NCI-H526 treated with DMSO at 0.1 percent for 48 hours (cell line): ENCODE data around the gene EFNA1.
"Not testable (repeated sequence)": the region's sequence is repeated elsewhere in the genome, so short reads cannot be mapped to it uniquely, and the experiment has no call there.

Experiments used
- DNase-seq: peaks from one replicate; lab custom pipeline; 2025; lab: John Stamatoyannopoulos, UW

The EFNA1 gene

GRCh38 chr1:155092641-155093040 is 35.0 kb upstream of the EFNA1 start:
- no peak for DNase-seq

DNA sequence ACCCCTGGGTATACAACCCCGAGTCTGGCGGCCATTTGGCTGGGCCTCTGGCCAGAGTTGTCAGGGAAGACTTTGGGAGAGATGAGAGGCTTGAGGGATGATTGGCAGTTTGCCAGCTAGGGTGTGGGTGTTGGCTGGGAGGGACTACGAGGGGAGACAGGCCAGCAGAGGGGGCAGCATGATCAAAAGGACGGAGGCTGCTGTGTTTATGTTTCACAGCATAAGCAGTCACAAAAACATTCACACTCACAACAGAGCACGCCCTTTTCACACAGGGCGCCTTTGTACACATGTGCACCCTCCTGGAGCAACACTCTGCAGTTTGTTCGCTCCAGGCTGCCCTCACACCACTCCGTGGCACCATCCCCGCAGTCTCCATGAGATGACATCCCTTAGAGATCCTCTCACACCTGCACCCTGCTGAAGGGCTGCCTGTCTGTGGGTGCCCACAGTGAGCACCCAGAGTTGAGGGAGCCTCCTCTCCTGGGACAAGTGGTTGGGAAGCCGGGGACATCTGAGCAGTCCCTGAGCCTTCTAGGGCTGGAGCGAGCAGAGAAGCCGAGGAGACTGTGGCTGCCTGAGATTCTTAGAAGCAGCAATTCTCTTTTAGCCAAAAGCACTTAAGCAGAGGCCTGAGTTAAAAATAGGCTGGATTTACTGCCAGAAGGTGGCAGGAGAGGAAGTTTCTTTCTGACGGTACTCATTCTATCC is 33.6 kb upstream of the EFNA1 start:
- peak; percentile 85 for DNase-seq

DNA sequence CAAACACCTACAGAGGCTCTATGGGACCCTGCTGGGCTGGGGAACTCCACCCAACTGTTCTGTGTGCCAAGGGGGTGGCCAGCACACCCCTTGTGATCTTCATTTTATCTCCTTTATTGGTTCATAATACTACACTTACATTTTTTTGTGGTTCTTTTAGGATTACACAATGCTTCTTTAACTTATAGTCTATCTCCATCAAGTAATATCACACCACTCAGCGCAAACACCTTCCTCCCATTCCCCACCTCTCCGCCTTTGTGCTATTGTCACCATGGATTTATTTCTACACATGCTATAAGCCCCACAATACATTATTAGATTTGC is 33.1 kb upstream of the EFNA1 start:
- DNase-seq, result no peak

DNA sequence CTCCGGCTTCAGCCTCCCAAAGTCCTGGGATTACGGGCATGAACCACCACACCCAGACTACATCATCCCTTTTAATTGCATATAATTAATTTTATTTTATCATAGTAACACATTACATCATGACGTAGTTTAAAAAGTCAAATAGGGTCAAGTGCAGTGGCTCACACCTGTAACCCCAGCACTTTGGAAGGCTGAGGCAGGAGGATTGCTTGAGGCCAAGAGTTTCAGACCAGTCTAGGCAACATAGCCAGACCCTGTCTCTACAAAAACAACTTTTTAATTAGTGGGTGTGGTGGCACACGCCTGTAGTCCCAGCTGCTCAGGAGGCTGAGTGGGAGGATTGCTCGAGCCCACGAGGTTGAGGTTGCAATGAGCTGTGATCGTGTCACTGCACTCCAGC is 28.3 kb upstream of the EFNA1 start:
- no peak for DNase-seq

DNA sequence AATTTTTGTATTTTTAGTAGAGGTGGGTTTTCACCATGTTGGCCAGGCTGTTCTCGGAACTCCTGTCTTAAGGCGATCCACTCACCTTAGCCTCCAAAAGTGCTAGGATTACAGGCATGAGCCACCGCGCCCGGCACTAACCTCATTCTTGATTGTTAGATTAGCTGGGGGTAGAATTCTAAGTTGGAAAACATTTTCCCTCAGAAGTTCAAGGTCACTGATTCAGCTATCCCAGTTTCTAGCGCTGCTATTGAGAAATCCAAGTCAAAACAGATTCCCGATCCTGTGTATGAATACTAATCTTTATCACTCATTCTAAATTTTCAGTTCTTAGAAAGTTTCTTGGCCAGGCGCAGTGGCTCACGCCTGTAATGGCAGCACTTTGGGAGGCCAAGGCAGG is 24.4 kb upstream of the EFNA1 start:
- DNase-seq, result no peak

GRCh38 chr1:155104605-155105534 is 22.8 kb upstream of the EFNA1 start:
- no peak for DNase-seq

- DNase-seq, result no peak
Observed at GRCh38 chr1:155105604-155106011, 22.1 kb upstream of the EFNA1 start.

GRCh38 chr1:155106862-155107261 is 20.8 kb upstream of the EFNA1 start:
- no peak for DNase-seq

GRCh38 chr1:155107309-155108264 is 20.1 kb upstream of the EFNA1 start:
- DNase-seq, result no peak

DNA sequence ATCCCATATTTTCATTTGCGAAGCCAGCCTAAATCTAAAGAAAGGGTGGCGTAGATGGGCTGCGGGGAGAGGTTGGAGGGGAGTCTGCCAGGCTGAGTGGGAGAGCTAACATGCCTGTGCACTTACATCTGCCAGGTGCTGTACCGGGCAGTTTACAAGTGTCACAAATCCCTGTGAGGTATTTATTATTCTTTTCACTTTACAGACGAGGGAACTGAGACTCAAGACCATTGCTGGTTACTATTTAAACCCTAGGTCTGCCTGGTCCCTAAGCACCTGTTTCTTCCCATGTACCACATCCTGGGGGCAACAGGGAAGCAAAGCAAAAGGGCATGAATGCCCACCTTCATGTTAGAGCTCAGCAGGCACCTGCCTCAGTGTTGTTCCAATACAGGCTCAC is 19.4 kb upstream of the EFNA1 start:
- DNase-seq, result no peak

GRCh38 chr1:155110381-155110780 is 17.3 kb upstream of the EFNA1 start:
- no peak for DNase-seq

DNA sequence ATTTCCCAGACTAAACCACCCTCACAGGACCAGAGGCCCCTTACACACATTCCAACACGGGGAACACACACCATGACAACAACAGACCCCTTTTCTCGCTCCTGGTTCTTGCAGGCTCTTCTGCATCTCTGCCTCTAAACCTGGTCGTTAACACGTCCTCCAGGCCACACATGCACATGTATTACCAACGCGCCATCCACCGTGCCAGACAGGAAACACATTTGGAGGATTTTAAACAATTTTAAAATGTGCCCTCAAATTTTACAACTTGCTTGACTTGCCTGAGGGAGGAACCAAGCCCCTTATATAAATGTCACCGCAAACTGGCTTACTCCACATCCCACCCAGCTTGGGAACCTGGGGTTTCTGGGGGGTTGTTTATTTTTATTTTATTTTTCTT is 16.9 kb upstream of the EFNA1 start:
- DNase-seq, result no peak

DNA sequence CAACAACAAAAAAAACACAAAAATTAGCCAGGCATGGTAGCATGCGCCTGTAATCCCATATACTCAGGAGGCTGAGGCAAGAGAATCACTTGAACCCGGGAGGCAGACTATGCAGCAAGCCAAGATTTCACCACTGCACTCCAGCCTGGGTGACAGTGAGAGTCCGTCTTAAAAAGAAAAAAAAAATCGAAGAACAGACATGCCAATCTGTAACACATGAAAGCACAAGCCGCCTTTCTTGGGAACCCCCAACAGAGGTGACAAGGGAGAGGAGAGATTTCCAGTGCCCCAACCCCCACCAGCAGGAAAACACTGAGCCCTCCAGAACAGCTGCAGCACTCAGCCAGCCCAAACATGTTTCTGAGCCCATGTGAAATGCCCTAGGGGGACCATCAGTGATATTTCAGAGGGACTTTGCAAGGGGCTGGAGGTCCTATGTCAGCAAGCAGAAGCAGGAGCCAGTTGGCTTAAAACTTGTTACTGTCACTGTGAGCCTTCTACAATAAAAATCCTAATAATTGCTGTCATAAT is 14.2 kb upstream of the EFNA1 start:
- peak; percentile 36 for DNase-seq

DNA sequence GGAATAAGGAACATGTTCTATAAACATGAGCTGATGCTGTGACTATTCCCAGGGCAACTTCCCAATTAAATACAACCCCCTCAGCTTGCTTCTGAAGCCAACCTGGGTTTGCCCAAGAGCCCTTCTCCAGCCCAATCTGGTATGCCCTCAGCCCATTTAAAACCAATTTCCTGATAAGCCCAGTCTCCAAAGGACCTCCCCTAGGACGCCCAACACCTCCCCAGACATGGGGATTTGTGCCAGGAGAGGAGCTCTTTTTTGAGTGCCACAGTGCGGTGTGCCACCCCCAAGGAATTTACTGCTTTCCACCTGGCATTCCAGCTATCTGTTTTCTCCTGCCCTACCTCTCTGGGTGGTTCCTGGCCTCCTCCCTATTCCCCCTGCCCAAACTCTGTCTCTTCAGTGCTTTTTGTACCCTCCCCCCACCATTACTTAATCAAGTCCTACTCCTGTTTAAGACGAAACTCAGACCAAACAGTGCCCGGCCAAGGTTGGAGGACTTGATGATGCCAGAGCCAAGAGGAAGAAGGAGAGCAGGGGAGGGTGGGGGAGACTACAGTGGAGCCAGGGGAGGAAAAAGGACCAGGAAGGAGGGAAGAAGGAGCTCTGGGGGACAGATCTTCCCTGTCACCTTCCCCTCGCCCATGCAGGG is 11.4 kb upstream of the EFNA1 start:
- no peak for DNase-seq

- DNase-seq, result peak; percentile 94
Observed at GRCh38 chr1:155117610-155118009, 10.1 kb upstream of the EFNA1 start.

GRCh38 chr1:155118090-155118489 is 9.6 kb upstream of the EFNA1 start:
- DNase-seq, result not testable (repeated sequence)

DNA sequence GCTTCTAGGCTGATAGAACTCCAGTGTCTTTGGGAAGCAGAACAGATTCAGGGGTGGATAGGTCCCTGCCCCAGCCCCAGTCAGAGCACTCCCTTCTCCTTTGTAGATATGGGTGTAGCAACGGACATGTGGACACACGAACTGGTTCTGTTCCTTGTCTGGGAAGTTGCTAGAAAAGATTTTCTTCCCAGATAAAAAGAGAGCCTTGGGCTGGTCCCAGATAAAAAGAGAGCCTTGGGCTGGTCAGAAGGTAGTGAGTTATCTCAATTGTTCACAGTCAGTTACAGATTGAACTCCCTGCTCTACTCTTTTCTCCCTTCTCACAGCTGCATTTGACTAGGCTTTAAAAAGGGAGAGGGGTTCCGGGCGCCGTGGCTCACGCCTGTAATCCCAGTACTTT is 7.4 kb upstream of the EFNA1 start:
- no peak for DNase-seq

DNA sequence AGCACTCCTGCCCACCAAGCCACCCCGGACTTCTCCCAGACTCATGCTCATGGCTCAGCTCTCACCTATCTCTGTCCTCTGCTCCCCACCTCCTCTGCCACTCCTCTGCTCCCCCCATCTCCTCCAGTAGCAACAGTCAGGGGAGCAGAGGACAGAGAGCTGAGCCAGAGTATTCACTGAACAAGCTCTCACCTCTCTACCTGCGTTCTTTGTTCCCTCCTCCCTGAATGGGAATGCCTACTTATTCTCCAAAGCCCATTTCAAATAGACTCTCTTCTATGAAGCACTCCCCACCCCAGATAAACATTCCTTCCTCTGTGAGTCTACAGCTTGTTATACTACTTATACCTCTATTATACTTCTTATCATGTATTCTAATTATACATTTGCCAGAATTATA is 6.4 kb upstream of the EFNA1 start:
- DNase-seq, result no peak

DNA sequence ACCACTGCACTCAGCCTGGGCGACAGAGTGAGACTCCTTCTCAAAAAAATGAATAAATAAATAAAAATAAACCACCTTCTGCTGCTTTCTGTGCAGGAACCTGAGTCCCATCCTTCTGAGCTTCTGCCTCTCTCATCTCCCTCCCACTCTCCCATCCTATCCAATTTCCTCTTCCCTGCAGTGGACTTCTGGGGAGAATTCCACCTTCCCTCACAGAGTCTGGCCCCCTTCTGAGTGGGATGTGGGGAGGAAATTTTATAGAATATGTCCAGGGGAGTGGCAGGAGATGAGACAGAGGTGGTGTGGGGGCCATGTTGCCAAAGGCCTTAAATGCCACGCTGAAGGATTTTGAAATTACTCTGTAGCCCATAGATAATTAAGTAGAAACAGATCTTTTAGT is 5.4 kb upstream of the EFNA1 start:
- no peak for DNase-seq

DNA sequence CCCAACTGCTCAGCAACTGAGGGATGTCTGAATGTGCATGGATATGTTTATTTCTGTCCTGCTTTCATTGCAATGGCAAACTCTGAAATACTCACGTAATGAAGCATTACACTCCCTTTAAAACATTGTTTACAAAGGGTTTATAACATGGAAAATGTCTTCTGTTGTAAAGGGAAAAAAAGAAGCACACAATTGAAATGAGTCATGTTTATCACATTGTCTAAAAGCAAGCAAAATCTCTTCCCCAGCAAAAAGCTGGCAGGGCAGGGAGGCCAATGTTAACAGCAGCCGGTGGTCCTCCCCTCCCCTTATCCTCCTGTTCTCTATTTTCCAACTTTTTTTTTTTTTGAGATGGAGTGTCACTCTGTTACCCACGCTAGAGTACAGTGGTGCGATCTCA is 3.9 kb upstream of the EFNA1 start:
- no peak for DNase-seq
